ENCODE data around the gene SLC5A2. TPM values are rescaled to one million over a fixed set of nuclear protein-coding genes. Genes with fewer than 3 reads are reported as not detected.
"Not testable (repeated sequence)": the region's sequence is repeated elsewhere in the genome, so short reads cannot be mapped to it uniquely, and the experiment has no call there.

The SLC5A2 gene
- total RNA-seq, 3 donors from 2014 or later: not detected

GRCh38 chr16:31477220-31478216 lies 5.4 kb upstream of the SLC5A2 start:
- Mint-ChIP-seq H3K36me3 (ENCODE audit: insufficient read depth) (no peaks in the 10 kb centered on the region), H3K4me3 (peak overlapping the region; percentile 75), H3K4me1 (ENCODE audit: low read depth) (peaks cover 16% of the 10 kb centered on the region), H3K27me3 (ENCODE audit: low read depth) (peaks cover 10% of the 10 kb centered on the region), H3K9me3 (no peaks in the 10 kb centered on the region)
- peak; percentile 38 to 42 for ATAC-seq
- no peak for DNase-seq

- ATAC-seq (no peak), DNase-seq (no peak)
- H3K4me1 Mint-ChIP-seq (ENCODE audit: low read depth): peaks cover 15% of the 10 kb centered on the region
- H3K4me3 Mint-ChIP-seq: no peak overlapping the region
- H3K27me3 Mint-ChIP-seq (ENCODE audit: low read depth): no peaks in the 10 kb centered on the region
- H3K36me3 Mint-ChIP-seq (ENCODE audit: insufficient read depth): no peaks in the 10 kb centered on the region
- no peaks in the 10 kb centered on the region for H3K9me3 Mint-ChIP-seq
These were observed 4.0 kb upstream of the SLC5A2 start for GRCh38 chr16:31478956-31479355.

- H3K4me3 Mint-ChIP-seq: no peak overlapping the region
- ATAC-seq: no peak
These were observed 3.2 kb upstream of the SLC5A2 start for GRCh38 chr16:31479751-31480150.

GRCh38 chr16:31480851-31481536 lies 1.9 kb upstream of the SLC5A2 start:
- Mint-ChIP-seq H3K4me1 (ENCODE audit: low read depth) (peaks cover 13% of the 10 kb centered on the region), H3K36me3 (ENCODE audit: insufficient read depth) (no peaks in the 10 kb centered on the region), H3K9me3 (no peaks in the 10 kb centered on the region), H3K4me3 (no peak overlapping the region), H3K27me3 (ENCODE audit: low read depth) (no peaks in the 10 kb centered on the region)
- DNase-seq (no peak), ATAC-seq (no peak)

More at GRCh38 chr16:31479751-31480150, 3.2 kb upstream of the SLC5A2 start:
- DNase-seq: no peak
- Mint-ChIP-seq H3K4me1 (ENCODE audit: low read depth) (peaks cover 15% of the 10 kb centered on the region), H3K9me3 (no peaks in the 10 kb centered on the region), H3K36me3 (ENCODE audit: insufficient read depth) (no peaks in the 10 kb centered on the region), H3K27me3 (ENCODE audit: low read depth) (no peaks in the 10 kb centered on the region)

GRCh38 chr16:31484048-31484447 lies 1.1 kb downstream of the SLC5A2 start:
- not testable (repeated sequence) for H3K27me3 Mint-ChIP-seq (ENCODE audit: low read depth); H3K9me3 Mint-ChIP-seq; H3K4me3 Mint-ChIP-seq; H3K36me3 Mint-ChIP-seq (ENCODE audit: insufficient read depth); ATAC-seq; DNase-seq
- peaks cover 11% of the 10 kb centered on the region for H3K4me1 Mint-ChIP-seq (ENCODE audit: low read depth)

GRCh38 chr16:31484491-31485171 lies 1.7 kb downstream of the SLC5A2 start:
- ATAC-seq: no peak
- Mint-ChIP-seq H3K9me3 (no peaks in the 10 kb centered on the region), H3K36me3 (ENCODE audit: insufficient read depth) (no peaks in the 10 kb centered on the region), H3K4me1 (ENCODE audit: low read depth) (peaks cover 11% of the 10 kb centered on the region), H3K4me3 (no peak overlapping the region), H3K27me3 (ENCODE audit: low read depth) (no peaks in the 10 kb centered on the region)
- no peak for DNase-seq

GRCh38 chr16:31485571-31485970 lies 2.6 kb downstream of the SLC5A2 start:
- H3K4me1 Mint-ChIP-seq (ENCODE audit: low read depth): peaks cover 13% of the 10 kb centered on the region
- ATAC-seq (no peak), DNase-seq (no peak)
- H3K27me3 Mint-ChIP-seq (ENCODE audit: low read depth): no peaks in the 10 kb centered on the region
- no peaks in the 10 kb centered on the region for H3K9me3 Mint-ChIP-seq
- no peaks in the 10 kb centered on the region for H3K36me3 Mint-ChIP-seq (ENCODE audit: insufficient read depth)
- H3K4me3 Mint-ChIP-seq: no peak overlapping the region

GRCh38 chr16:31486045-31486444 lies 3.1 kb downstream of the SLC5A2 start:
- Mint-ChIP-seq H3K27me3 (ENCODE audit: low read depth) (no peaks in the 10 kb centered on the region), H3K9me3 (no peaks in the 10 kb centered on the region), H3K36me3 (ENCODE audit: insufficient read depth) (peaks cover 4% of the 10 kb centered on the region), H3K4me1 (ENCODE audit: low read depth) (peaks cover 13% of the 10 kb centered on the region), H3K4me3 (no peak overlapping the region)
- ATAC-seq (no peak), DNase-seq (no peak)

GRCh38 chr16:31487071-31487719 lies 4.3 kb downstream of the SLC5A2 start:
- DNase-seq (no peak), ATAC-seq (peak in 1 of 2 donors; percentile 22)
- Mint-ChIP-seq H3K4me3 (peak overlapping the region; percentile 87), H3K36me3 (ENCODE audit: insufficient read depth) (peaks cover 4% of the 10 kb centered on the region), H3K9me3 (no peaks in the 10 kb centered on the region), H3K27me3 (ENCODE audit: low read depth) (no peaks in the 10 kb centered on the region), H3K4me1 (ENCODE audit: low read depth) (peaks cover 13% of the 10 kb centered on the region)

- no peaks in the 10 kb centered on the region for H3K9me3 Mint-ChIP-seq
- peak; percentile 67 for DNase-seq
- H3K4me1 Mint-ChIP-seq (ENCODE audit: low read depth): peaks cover 13% of the 10 kb centered on the region
- H3K36me3 Mint-ChIP-seq (ENCODE audit: insufficient read depth): peaks cover 4% of the 10 kb centered on the region
- H3K27me3 Mint-ChIP-seq (ENCODE audit: low read depth): no peaks in the 10 kb centered on the region
- peak overlapping the region; percentile 87 for H3K4me3 Mint-ChIP-seq
- ATAC-seq: peak; percentile 95 to 97
These were observed 5.0 kb downstream of the SLC5A2 start for GRCh38 chr16:31487720-31488467.

GRCh38 chr16:31488468-31489297 lies 5.8 kb downstream of the SLC5A2 start:
- DNase-seq (no peak), ATAC-seq (no peak)
- Mint-ChIP-seq H3K9me3 (no peaks in the 10 kb centered on the region), H3K4me3 (peak overlapping the region; percentile 87), H3K36me3 (ENCODE audit: insufficient read depth) (peaks cover 10% of the 10 kb centered on the region), H3K4me1 (ENCODE audit: low read depth) (peaks cover 13% of the 10 kb centered on the region), H3K27me3 (ENCODE audit: low read depth) (no peaks in the 10 kb centered on the region)

GRCh38 chr16:31489298-31489564 lies 6.3 kb downstream of the SLC5A2 start:
- no peaks in the 10 kb centered on the region for H3K9me3 Mint-ChIP-seq
- H3K4me3 Mint-ChIP-seq: no peak overlapping the region
- no peaks in the 10 kb centered on the region for H3K27me3 Mint-ChIP-seq (ENCODE audit: low read depth)
- H3K36me3 Mint-ChIP-seq (ENCODE audit: insufficient read depth): peaks cover 10% of the 10 kb centered on the region
- DNase-seq (no peak), ATAC-seq (no peak)
- peaks cover 13% of the 10 kb centered on the region for H3K4me1 Mint-ChIP-seq (ENCODE audit: low read depth)

Data from activated T-cell treated with anti-CD3 and anti-CD28 coated beads, Interleukin-2, amount 50 U/mL, for 4 hours (primary cell).